Heart right ventricle (tissue), 16 donors: ENCODE measurements around the gene ZNF423. TPM values are rescaled to one million over a fixed set of nuclear protein-coding genes. Genes with fewer than 3 reads are reported as not detected.

Experiments used
- ATAC-seq, 8 donors: fragments of 200-7000 bp; cut with Tn5 transposase; one replicate each; pipeline ENCODE4 v1.9.1; 2020; ENCODE audit warnings: mild to moderate bottlenecking in 8 of 8, moderate library complexity in 8 of 8, moderate number of reproducible peaks in 1 of 8
- DNase-seq, 2 donors: peaks; one replicate each; pipeline ENCODE4 v3.0.0-alpha.2; 2020
- H3K27ac ChIP-seq, 10 donors: fragments of 200-600 bp; sonication (generic) in 2 of 10; one replicate each; pipeline versions ENCODE4 v1.5.0 to v1.8.0; 2020 to 2022; ENCODE audit warnings: mild to moderate bottlenecking in 3 of 10
- H3K27me3 ChIP-seq, 7 donors: fragments of 200-600 bp; one replicate each; pipeline ENCODE4 v1.8.0; 2021 to 2022; ENCODE audit warnings: mild to moderate bottlenecking in 2 of 7
- H3K36me3 ChIP-seq, 9 donors: fragments of 200-600 bp; sonication (generic) in 1 of 9; one replicate each; pipeline versions ENCODE4 v1.5.0 to v1.8.0; 2020 to 2022; ENCODE audit warnings: mild to moderate bottlenecking in 2 of 9
- H3K4me1 ChIP-seq, 9 donors: fragments of 200-600 bp; sonication (generic) in 1 of 9; one replicate each; pipeline versions ENCODE4 v1.5.0 to v1.8.0; 2020 to 2022; ENCODE audit warnings: mild to moderate bottlenecking in 4 of 9
- H3K4me3 ChIP-seq, 10 donors: fragments of 200-600 bp; sonication (generic) in 2 of 10; one replicate each; pipeline versions ENCODE4 v1.5.0 to v1.8.0; 2020 to 2022; ENCODE audit warnings: mild to moderate bottlenecking in 7 of 10, moderate library complexity in 2 of 10
- H3K9me3 ChIP-seq, 11 donors: fragments of 200-600 bp in 10 of 11; sonication (generic) in 2 of 11; one replicate each; pipeline versions ENCODE4 v1.5.0 to v1.8.0; 2013 to 2022; ENCODE audit warnings: mild to moderate bottlenecking in 2 of 11, control low read depth in 1 of 11, moderate library complexity in 1 of 11
- WGBS, 2 donors: extraction: QIAGEN DNeasy Blood & Tissue Kit; methylation state at CpG; one replicate each; pipeline ENCODE4 v1.1.7; 2013; ENCODE audit warnings: inconsistent platforms in 1 of 2; 5-methylcytosine and 5-hydroxymethylcytosine counted together
- intact Hi-C, 10 donors: fragments of 100-400 bp; cut with DNase I; formaldehyde crosslinking; loops; one replicate each; pipeline versions ENCODE4 v1.11.1 to v1.14.2; 2022
- polyA plus RNA-seq, 2 donors: library from polyadenylated mRNA; stranded (reverse); fragments of 200-250 nt; gene quantifications; one replicate each; pipeline ENCODE4 v1.2.3, GENCODE V29; 2013
- total RNA-seq, 10 donors: library from RNA; stranded (reverse); fragmentation: NEBNext Ultra II Directional in 3 of 10; extraction: Animal tissue kit (Norgen Biotek cat#: 25700) in 3 of 10; gene quantifications; one replicate each; pipeline versions ENCODE4 v1.2.1 to v1.2.4, GENCODE V29; 2021 to 2023
- TF ChIP-seq, protein P1 (sequence below), 9 donors: fragments of 200-600 bp; sonication (generic) in 2 of 9; IDR thresholded peaks; one replicate each; pipeline versions ENCODE4 v1.5.0 to v1.8.0; 2021 to 2022; ENCODE audit warnings: antibody characterized with exemption in 9 of 9, mild to moderate bottlenecking in 5 of 9, moderate library complexity in 1 of 9
- donor health status: Arrhythmogenic right ventricular cardiomyopathy.
- donor health status: ischemic (EF 13 %, LVEDD 7.1; RV severe dilation, severe dysfunction).
- donor health status: healthy with polysubstance abuse.
- donor health status: DM: no; HTN: yes; CAD: no.
- donor health status: DM: no; HTN: no; CAD: no.
- donor health status: ischemic (EF 25% LVEDD 6.9; RV normal size, moderate dysfunction).
- donor health status: ischemic (EF 25% LVEDD 5.7; RV mildly dilated, moderate dysfunction).
- donor health status: healthy.
- donor health status: DM: yes; HTN: yes; CAD: no.
- donor health status: Ischemic cardiomyopathy.
- donor health status: ischemic (EF 35%, LVEDD 5.7; RV mildly dilated, moderate dysfunction).
- donor health status: nonischemic (EF 11% LVEDD 7.7; RV severe dilation, severe dysfunction).
- donor health status: DM: yes; HTN: yes; CAD: no.
- donor health status: PGD.
- donor health status: ischemic (EF 29% LVEDD 5.4; RV normal size, mild dysfunction).
- donor health status: nonischemic (EF 23%, LVEDD 6.1; RV moderate dilation, normal function).

The ZNF423 gene
- total and polyA plus RNA-seq, 12 donors = 2.6 to 10.6 (median 7.0) TPM

DNA sequence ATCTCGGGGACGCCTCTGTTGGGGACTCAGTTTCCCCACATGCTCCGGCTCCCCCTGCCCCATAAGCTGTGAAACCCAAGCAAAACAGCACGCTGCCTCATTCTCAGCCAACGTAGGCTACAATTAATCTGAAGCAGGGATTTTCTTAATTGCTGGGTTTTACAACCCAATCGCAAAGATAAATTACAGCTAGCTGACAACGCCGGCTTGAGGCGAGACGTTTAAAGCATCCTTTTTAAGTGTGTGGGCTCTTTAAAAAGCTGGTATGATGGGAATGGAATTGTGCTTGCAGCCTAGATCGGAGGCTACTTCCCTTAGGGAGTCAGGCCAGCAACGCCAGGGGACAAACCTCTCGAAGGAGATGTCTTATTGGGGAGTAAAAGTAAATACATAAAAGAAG, 185.3 kb downstream of the ZNF423 start:
- no peak overlapping the region for H3K27ac ChIP-seq
- H3K4me3 ChIP-seq = no peak overlapping the region
- no peaks in the 10 kb centered on the region for H3K36me3 ChIP-seq
- intact Hi-C loops = no loop called here
- H3K4me1 ChIP-seq = peaks cover 0 to 10% (median 0%) of the 10 kb centered on the region in 9 donors
- 86 to 89% methylated on average over 13 of the region's 13 CpGs for WGBS, 2 donors
- ATAC-seq = no peak
- no peaks in the 10 kb centered on the region for H3K27me3 ChIP-seq
- H3K9me3 ChIP-seq = no peaks in the 10 kb centered on the region
- no peak for DNase-seq
- TF ChIP-seq, protein P1, sequence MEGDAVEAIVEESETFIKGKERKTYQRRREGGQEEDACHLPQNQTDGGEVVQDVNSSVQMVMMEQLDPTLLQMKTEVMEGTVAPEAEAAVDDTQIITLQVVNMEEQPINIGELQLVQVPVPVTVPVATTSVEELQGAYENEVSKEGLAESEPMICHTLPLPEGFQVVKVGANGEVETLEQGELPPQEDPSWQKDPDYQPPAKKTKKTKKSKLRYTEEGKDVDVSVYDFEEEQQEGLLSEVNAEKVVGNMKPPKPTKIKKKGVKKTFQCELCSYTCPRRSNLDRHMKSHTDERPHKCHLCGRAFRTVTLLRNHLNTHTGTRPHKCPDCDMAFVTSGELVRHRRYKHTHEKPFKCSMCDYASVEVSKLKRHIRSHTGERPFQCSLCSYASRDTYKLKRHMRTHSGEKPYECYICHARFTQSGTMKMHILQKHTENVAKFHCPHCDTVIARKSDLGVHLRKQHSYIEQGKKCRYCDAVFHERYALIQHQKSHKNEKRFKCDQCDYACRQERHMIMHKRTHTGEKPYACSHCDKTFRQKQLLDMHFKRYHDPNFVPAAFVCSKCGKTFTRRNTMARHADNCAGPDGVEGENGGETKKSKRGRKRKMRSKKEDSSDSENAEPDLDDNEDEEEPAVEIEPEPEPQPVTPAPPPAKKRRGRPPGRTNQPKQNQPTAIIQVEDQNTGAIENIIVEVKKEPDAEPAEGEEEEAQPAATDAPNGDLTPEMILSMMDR (IDR thresholded peaks at IDR 0.05) = no peak

DNA sequence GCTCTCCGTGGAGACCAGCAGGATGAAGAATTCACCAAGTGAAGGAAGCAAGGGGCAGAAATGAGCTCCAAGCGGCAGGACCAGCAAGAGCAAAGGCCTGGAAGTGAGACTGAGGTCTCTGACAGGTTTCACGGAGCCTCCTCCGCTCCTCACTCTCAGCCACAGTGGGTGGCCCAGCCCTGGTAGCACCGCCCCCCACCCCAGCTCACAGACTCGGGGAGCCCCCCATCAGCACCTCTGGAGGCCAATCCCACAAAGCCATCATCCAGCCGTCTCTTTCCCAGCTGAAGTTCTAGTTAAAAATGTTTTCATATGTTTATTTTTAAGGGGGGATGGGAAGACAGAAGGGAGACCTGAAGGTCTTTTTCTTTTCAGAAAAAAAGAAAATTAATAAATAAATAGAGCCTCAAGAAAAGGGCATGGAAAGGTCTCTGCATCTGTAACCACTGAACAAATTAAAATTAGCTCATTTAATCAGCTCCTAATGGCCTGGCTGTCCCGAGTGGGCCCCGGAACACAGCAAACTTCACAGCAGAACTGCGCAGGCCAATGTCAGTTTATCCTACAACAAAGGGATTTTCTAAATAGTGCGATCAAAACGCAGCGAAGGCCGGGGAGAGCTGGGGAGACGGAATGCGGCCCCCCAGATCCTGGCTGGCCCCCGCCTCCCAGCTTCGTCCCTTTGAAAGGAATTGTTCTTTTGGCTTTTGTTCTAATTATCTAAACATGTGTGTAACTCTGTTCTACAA, 190.3 kb downstream of the ZNF423 start:
- peaks cover 14 to 52% (median 27%) of the 10 kb centered on the region in 9 donors for H3K4me1 ChIP-seq
- DNase-seq = no peak

DNA sequence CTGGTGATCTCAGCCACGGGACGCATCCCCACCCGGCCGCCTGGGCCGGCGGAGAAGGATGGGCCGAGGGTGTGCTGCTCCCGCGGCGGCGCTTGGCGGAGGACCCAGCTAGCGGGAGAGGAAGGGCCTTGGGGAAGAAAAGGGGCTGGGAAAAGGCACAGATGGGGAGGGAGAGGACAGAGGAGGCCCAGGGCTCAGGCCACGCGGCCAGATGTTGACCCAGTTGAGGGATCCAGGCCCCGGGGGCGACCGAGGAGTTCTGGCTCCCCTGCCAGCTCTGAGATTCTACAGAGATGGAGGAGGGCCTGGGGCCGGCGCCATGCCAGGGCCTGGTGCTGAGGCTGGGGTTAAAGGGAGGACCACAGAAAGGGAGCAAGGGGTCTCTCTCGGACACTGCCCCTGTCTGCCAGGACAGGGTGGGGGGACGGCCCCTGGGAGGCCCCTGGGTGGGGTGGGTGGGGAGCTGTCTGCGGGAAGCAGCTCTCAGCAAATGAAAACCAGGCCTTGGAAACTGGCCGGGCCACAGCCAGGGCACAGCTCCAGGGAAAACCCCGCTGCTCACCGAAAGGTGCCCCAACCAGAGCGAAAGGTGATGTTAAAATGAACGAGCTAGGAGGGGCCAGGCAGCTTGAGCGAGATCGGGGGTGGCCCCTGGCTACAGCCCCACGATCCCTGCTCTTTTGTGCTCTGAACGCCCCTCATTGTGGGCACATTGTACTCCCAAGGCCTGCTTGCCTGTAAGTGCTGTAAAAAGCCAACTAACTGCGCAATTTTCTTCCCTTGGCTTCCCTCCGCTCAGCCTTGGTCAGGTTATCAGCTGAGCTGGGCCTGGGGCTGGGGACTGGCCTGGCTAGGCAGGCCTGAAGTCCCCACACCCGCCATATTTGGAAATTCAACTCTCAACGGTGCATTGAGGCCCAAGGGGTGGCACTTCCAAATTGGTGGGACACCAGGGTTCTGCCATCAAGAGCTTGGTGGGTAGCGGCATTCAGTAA, 191.4 kb downstream of the ZNF423 start:
- intact Hi-C loops = loop anchor here in 1 of 10 donors (5.0 kb wide), 1 partner anchor 33 kb away; no protein-coding TSS in a partner anchor
- Histone ChIP-seq H3K4me1 (peaks cover 14 to 52% (median 27%) of the 10 kb centered on the region in 9 donors), H3K27me3 (no peaks in the 10 kb centered on the region), H3K4me3 (peak overlapping the region in 9 of 10 donors; percentile 19 to 53 (median 46)), H3K9me3 (no peaks in the 10 kb centered on the region), H3K36me3 (no peaks in the 10 kb centered on the region), H3K27ac (peak overlapping the region; percentile 36 to 85 (median 77))
- TF ChIP-seq, protein P1 (IDR thresholded peaks at IDR 0.05) = no peak
- ATAC-seq = peak; percentile 62 to 87 (median 75)
- peak; percentile 57 to 71 for DNase-seq
- WGBS, 2 donors = 57 to 60% methylated on average over 35 to 37 of the region's 37 CpGs

More for the DNA sequence above, 190.3 kb downstream of the ZNF423 start:
- Histone ChIP-seq H3K27me3 (no peaks in the 10 kb centered on the region), H3K4me3 (no peak overlapping the region), H3K36me3 (no peaks in the 10 kb centered on the region), H3K9me3 (no peaks in the 10 kb centered on the region), H3K27ac (peak overlapping the region in 7 of 10 donors; percentile 6 to 85 (median 77))
- 75 to 76% methylated on average over 18 of the region's 18 CpGs for WGBS, 2 donors
- TF ChIP-seq, protein P1 (IDR thresholded peaks at IDR 0.05) = no peak
- intact Hi-C loops = no loop called here
- no peak for ATAC-seq
